ENCODE data around the gene RPL39. TPM values are rescaled to one million over a fixed set of nuclear protein-coding genes. Genes with fewer than 3 reads are reported as not detected.
"Not testable (repeated sequence)": the region's sequence is repeated elsewhere in the genome, so short reads cannot be mapped to it uniquely, and the experiment has no call there.

RPL39 gene
- polyA plus RNA-seq, 3 donors, result 1,908 to 2,198 (median 1,931) TPM

DNA sequence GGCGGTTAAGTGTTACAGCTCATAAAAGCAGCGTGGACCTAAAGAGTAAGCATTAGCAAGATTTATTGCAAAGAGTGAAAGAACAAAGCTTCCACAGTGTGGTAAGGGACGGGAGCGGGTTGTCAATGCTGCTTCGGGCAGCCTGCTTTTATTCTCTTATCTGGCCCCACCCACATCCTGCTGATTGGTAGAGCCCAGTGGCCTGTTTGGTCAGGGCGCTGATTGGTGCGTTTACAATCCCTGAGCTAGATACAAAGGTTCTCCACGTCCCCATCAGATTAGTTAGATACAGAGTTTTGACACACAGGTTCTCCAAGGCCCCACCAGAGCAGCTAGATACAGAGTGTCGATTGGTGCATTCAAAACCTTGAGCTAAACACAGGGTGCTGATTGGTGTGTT is 41.3 kb downstream of the RPL39 start:
- intact Hi-C loops (cut with micrococcal nuclease), result loop anchor here in 1 of 2 donors (10.0 kb wide), 1 partner anchor 55 kb away; the partner anchor contains the start of gene SEPTIN6
- H3K27me3 ChIP-seq (ENCODE audit: control insufficient read depth in 2 of 2, insufficient read depth in 2 of 2, low read length in 2 of 2); H3K9me3 ChIP-seq (replicated peaks in 1 of 2; ENCODE audit: control insufficient read depth in 1 of 2, insufficient read depth in 1 of 2, low read length in 2 of 2); DNase-seq; H3K4me3 ChIP-seq (replicated peaks in 1 of 3; ENCODE audit: low read depth in 2 of 3, low read length in 3 of 3); H3K79me2 ChIP-seq (ENCODE audit: insufficient read depth, low read length); H3K27ac Mint-ChIP-seq; H4K20me1 ChIP-seq (ENCODE audit: insufficient read depth, low read length); H3K9ac ChIP-seq (ENCODE audit: insufficient read depth, low read length, poor library complexity, severe bottlenecking); H3K4me2 ChIP-seq (replicated peaks; ENCODE audit: extremely low read depth, low read length, poor library complexity, severe bottlenecking); H3K9me3 Mint-ChIP-seq; H3K36me3 ChIP-seq (replicated peaks in 1 of 2; ENCODE audit: control insufficient read depth in 1 of 2, insufficient read depth in 2 of 2, low read length in 2 of 2); H3K36me3 Mint-ChIP-seq; H3K4me3 Mint-ChIP-seq; H2AFZ ChIP-seq (ENCODE audit: insufficient read depth, low read depth, low read length, poor library complexity, severe bottlenecking); H3K27ac ChIP-seq (ENCODE audit: low read depth in 1 of 2, low read length in 2 of 2): not testable (repeated sequence)
- peaks cover 8 to 12% of the 10 kb centered on the region in 2 donors for H3K4me1 ChIP-seq (ENCODE audit: control insufficient read depth in 1 of 2, insufficient read depth in 2 of 2, low read length in 2 of 2)
- WGBS (ENCODE audit: insufficient coverage), result 67% methylated on average over 2 of the region's 9 CpGs
- H3K4me1 Mint-ChIP-seq, result peaks cover 19% of the 10 kb centered on the region
- H3K27me3 Mint-ChIP-seq (ENCODE audit: low read depth in 3 of 3), result peaks cover 0 to 12% (median 0%) of the 10 kb centered on the region in 3 donors

DNA sequence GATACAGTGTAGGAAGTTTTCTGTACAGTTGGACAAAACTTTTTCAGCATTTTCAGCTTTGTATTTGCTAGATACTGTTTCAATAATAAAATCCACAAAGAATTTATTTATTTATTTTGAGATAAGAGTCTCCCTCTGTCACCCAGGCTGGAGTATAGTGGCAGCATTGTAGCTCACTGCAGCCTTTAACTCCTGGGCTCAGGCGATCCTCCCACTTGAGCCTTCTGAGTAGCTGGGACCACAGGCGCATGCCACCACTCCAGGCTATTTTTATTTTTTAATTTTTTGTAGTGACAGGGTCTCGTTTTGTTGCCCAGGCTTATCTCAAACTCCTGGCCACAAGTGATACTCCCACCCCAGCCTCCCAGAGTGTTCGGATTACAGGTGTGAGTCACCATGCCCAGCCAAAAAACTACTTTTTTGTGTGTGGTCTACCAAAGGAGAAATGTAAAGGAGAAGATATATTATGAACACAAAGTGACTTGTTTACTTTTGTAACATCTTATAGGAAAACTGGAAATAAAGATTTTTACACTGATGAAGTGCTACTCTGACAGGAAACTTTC is 46.1 kb downstream of the RPL39 start:
- no CpG with 5 or more reads among the region's 4 CpGs for WGBS (ENCODE audit: insufficient coverage)
- H4K20me1 ChIP-seq (ENCODE audit: insufficient read depth, low read length), result no peaks in the 10 kb centered on the region
- intact Hi-C loops (cut with micrococcal nuclease), result no loop called here
- no peak for DNase-seq
- no peaks in the 10 kb centered on the region for H3K36me3 ChIP-seq (replicated peaks in 1 of 2; ENCODE audit: control insufficient read depth in 1 of 2, insufficient read depth in 2 of 2, low read length in 2 of 2)
- TF ChIP-seq, protein P1, sequence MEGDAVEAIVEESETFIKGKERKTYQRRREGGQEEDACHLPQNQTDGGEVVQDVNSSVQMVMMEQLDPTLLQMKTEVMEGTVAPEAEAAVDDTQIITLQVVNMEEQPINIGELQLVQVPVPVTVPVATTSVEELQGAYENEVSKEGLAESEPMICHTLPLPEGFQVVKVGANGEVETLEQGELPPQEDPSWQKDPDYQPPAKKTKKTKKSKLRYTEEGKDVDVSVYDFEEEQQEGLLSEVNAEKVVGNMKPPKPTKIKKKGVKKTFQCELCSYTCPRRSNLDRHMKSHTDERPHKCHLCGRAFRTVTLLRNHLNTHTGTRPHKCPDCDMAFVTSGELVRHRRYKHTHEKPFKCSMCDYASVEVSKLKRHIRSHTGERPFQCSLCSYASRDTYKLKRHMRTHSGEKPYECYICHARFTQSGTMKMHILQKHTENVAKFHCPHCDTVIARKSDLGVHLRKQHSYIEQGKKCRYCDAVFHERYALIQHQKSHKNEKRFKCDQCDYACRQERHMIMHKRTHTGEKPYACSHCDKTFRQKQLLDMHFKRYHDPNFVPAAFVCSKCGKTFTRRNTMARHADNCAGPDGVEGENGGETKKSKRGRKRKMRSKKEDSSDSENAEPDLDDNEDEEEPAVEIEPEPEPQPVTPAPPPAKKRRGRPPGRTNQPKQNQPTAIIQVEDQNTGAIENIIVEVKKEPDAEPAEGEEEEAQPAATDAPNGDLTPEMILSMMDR (IDR thresholded peaks at IDR 0.05), result no peak
- no peak overlapping the region for H3K4me2 ChIP-seq (replicated peaks; ENCODE audit: extremely low read depth, low read length, poor library complexity, severe bottlenecking)
- H3K4me1 ChIP-seq (ENCODE audit: control insufficient read depth in 1 of 2, insufficient read depth in 2 of 2, low read length in 2 of 2), result no peaks in the 10 kb centered on the region
- H3K36me3 Mint-ChIP-seq, result no peaks in the 10 kb centered on the region
- no peak overlapping the region for H3K27ac ChIP-seq (ENCODE audit: low read depth in 1 of 2, low read length in 2 of 2)
- H3K9me3 ChIP-seq (replicated peaks in 1 of 2; ENCODE audit: control insufficient read depth in 1 of 2, insufficient read depth in 1 of 2, low read length in 2 of 2), result no peaks in the 10 kb centered on the region
- peaks cover 5% of the 10 kb centered on the region for H3K4me1 Mint-ChIP-seq
- H3K9me3 Mint-ChIP-seq, result peaks cover 0 to 5% (median 0%) of the 10 kb centered on the region in 7 donors
- H3K79me2 ChIP-seq (ENCODE audit: insufficient read depth, low read length), result no peaks in the 10 kb centered on the region
- no peak overlapping the region for H3K4me3 Mint-ChIP-seq
- H3K4me3 ChIP-seq (replicated peaks in 1 of 3; ENCODE audit: low read depth in 2 of 3, low read length in 3 of 3), result no peak overlapping the region
- H3K27ac Mint-ChIP-seq, result no peak overlapping the region
- peaks cover 0 to 13% (median 0%) of the 10 kb centered on the region in 3 donors for H3K27me3 Mint-ChIP-seq (ENCODE audit: low read depth in 3 of 3)
- H2AFZ ChIP-seq (ENCODE audit: insufficient read depth, low read depth, low read length, poor library complexity, severe bottlenecking), result no peak overlapping the region
- no peak overlapping the region for H3K9ac ChIP-seq (ENCODE audit: insufficient read depth, low read length, poor library complexity, severe bottlenecking)
- H3K27me3 ChIP-seq (ENCODE audit: control insufficient read depth in 2 of 2, insufficient read depth in 2 of 2, low read length in 2 of 2), result no peaks in the 10 kb centered on the region
